K562 (cell line): ENCODE results near the gene DDX23. TPM values are rescaled to one million over a fixed set of nuclear protein-coding genes. Genes with fewer than 3 reads are reported as not detected.

Experiments
- ATAC-seq: fragments of 200-7000 bp; cut with Tn5 transposase; 3 replicates; pipeline ENCODE4 v1.9.1; 2020; ENCODE audit warnings: moderate library complexity
- BruUV-seq: library from RNA; stranded (reverse); fragments of 400-500 nt; replicated peaks from 2 replicates; lab custom pipeline; 2021; lab: Mats Ljungman, UMichigan
- CTCF ChIA-PET: fragments of 300-600 bp; formaldehyde crosslinking; extraction: SDS; loops from one replicate; lab custom pipeline; 2021; ENCODE audit warnings: low intra/inter-chr PET ratio; lab: Yijun Ruan, JAX
- POLR2A ChIA-PET: fragments of 300-600, 350-650 bp; sonication (Branson Sonifier 250); formaldehyde crosslinking; extraction: SDS; loops from one replicate; lab custom pipeline; 2021; ENCODE audit warnings: antibody characterized with exemption, inconsistent platforms; lab: Yijun Ruan, JAX
- DNase-seq, 4 experiments: peaks; one replicate each; pipeline versions ENCODE4 v3.0.0 to v3.0.0-alpha.2; 2011 to 2018; ENCODE audit warnings: low spot score in 3 of 4, mixed read lengths in 3 of 4; ENCODE audit errors: extremely low read depth in 1 of 4
- FAIRE-seq: peaks from 2 replicates; lab custom pipeline; 2011; peaks lifted over from hg19 to GRCh38; lab: Jason Lieb, UNC
- H2AFZ ChIP-seq: 2 replicates; pipeline ENCODE4 v1.6.0; 2011; ENCODE audit warnings: low read depth, low read length, control low read depth, inconsistent platforms
- H3K27ac ChIP-seq: fragments of 200-600 bp; 3 replicates; pipeline ENCODE4 v1.8.0; 2011; ENCODE audit warnings: low read depth, mild to moderate bottlenecking, control low read depth, inconsistent platforms, low read length, moderate library complexity, mixed read lengths; ENCODE audit errors: extremely low read depth
- H3K27me3 ChIP-seq, 2 experiments: fragments of 300-600 bp in 1 of 2; 2 replicates in 1 of 2; 3 replicates in 1 of 2; pipeline versions ENCODE4 v1.6.0 to v1.8.0; 2011; ENCODE audit warnings: inconsistent platforms in 2 of 2, low read length in 2 of 2, mild to moderate bottlenecking in 1 of 2, mixed read lengths in 1 of 2, moderate library complexity in 1 of 2; ENCODE audit not compliant: control insufficient read depth in 2 of 2, insufficient read depth in 2 of 2
- H3K36me3 ChIP-seq: fragments of 300-600 bp; 3 replicates; pipeline ENCODE4 v1.8.0; 2011; ENCODE audit warnings: mild to moderate bottlenecking, low read length, inconsistent platforms; ENCODE audit not compliant: control insufficient read depth, insufficient read depth
- H3K4me1 ChIP-seq, 2 experiments: fragments of 200-600 bp in 1 of 2; replicated peaks in 1 of 2; 2 replicates in 1 of 2; 3 replicates in 1 of 2; pipeline versions ENCODE4 v1.5.1 to v1.8.0; 2011; ENCODE audit warnings: inconsistent platforms in 2 of 2, low read length in 2 of 2, mild to moderate bottlenecking in 1 of 2, mixed read lengths in 1 of 2, moderate library complexity in 1 of 2; ENCODE audit not compliant: control insufficient read depth in 2 of 2, insufficient read depth in 2 of 2
- H3K4me2 ChIP-seq: 2 replicates; pipeline ENCODE4 v1.6.1; 2011; ENCODE audit warnings: low read length, control low read depth, inconsistent platforms, mixed read lengths; ENCODE audit not compliant: insufficient read depth
- H3K4me3 ChIP-seq: fragments of 200-600 bp; sonication (generic), shearing (Covaris generic); 2 replicates; pipeline ENCODE4 v1.5.1; 2016; ENCODE audit warnings: control low read depth, inconsistent platforms
- H3K79me2 ChIP-seq: fragments of 200-600 bp; 3 replicates; pipeline ENCODE4 v1.8.0; 2011; ENCODE audit warnings: low read length, inconsistent platforms; ENCODE audit not compliant: control insufficient read depth, insufficient read depth
- H3K9ac ChIP-seq, 2 experiments: 2 replicates each; pipeline versions ENCODE4 v1.6.0 to v1.6.1; 2011; ENCODE audit warnings: low read depth in 2 of 2, low read length in 2 of 2, control low read depth in 1 of 2, inconsistent platforms in 1 of 2, mild to moderate bottlenecking in 1 of 2, mixed read lengths in 1 of 2; ENCODE audit not compliant: insufficient read depth in 1 of 2
- H3K9me1 ChIP-seq: one replicate; pipeline ENCODE4 v1.6.0; 2011; ENCODE audit warnings: inconsistent platforms, mild to moderate bottlenecking, low read length, moderate library complexity; ENCODE audit not compliant: control insufficient read depth, insufficient read depth
- H3K9me3 ChIP-seq: replicated peaks from 2 replicates; pipeline ENCODE4 v1.5.1; 2011; ENCODE audit warnings: low read depth, low read length, inconsistent platforms; ENCODE audit not compliant: control insufficient read depth, insufficient read depth
- H4K20me1 ChIP-seq: replicated peaks from 2 replicates; pipeline ENCODE4 v1.6.1; 2011; ENCODE audit warnings: low read length, inconsistent platforms, mixed read lengths; ENCODE audit not compliant: control insufficient read depth, insufficient read depth
- ARHGAP35 ChIP-seq: fragments of 450-650 bp; IDR thresholded peaks from 2 replicates; pipeline ENCODE4 v1.6.1; 2018; ENCODE audit not compliant: partially characterized antibody
- HCFC1 ChIP-seq: IDR thresholded peaks from 2 replicates; pipeline ENCODE4 v1.6.1; 2012; ENCODE audit warnings: low read depth, low read length, improper control_type of control experiment
- HDGF ChIP-seq: fragments of 450-650 bp; IDR thresholded peaks from 2 replicates; pipeline ENCODE4 v1.6.1; 2016
- JUN ChIP-seq, 2 experiments: sonication (generic) in 1 of 2; formaldehyde crosslinking in 1 of 2; IDR thresholded peaks; 2 replicates each; pipeline versions ENCODE4 v1.6.1 to v1.8.0; 2012 to 2022; ENCODE audit warnings: borderline replicate concordance in 2 of 2, mild to moderate bottlenecking in 2 of 2, improper control_type of control experiment in 1 of 2, low read depth in 1 of 2, low read length in 1 of 2, missing genetic modification reagents in 1 of 2
- JUND ChIP-seq, 2 experiments: IDR thresholded peaks; 2 replicates in 1 of 2; 3 replicates in 1 of 2; pipeline ENCODE4 v1.6.1; 2011; ENCODE audit warnings: borderline replicate concordance in 2 of 2, low read depth in 2 of 2, low read length in 2 of 2, improper control_type of control experiment in 1 of 2, missing biosample characterization in 1 of 2, missing genetic modification characterization in 1 of 2, missing genetic modification reagents in 1 of 2
- LARP7 ChIP-seq: fragments of 450-650 bp; IDR thresholded peaks from 2 replicates; pipeline ENCODE4 v1.6.1; 2016
- MAZ ChIP-seq, 2 experiments: fragments of 450-650 bp in 1 of 2; sonication (generic) in 1 of 2; formaldehyde crosslinking; IDR thresholded peaks in 1 of 2; conservative IDR thresholded peaks in 1 of 2; 2 replicates each; pipeline versions ENCODE4 v1.4.0 to v1.5.0; 2020; ENCODE audit warnings: mild to moderate bottlenecking in 1 of 2, missing genetic modification reagents in 1 of 2
- MEIS2 ChIP-seq: fragments of 450-650 bp; IDR thresholded peaks from 2 replicates; pipeline ENCODE4 v1.6.1; 2014; ENCODE audit warnings: mild to moderate bottlenecking; ENCODE audit not compliant: partially characterized antibody
- PURB ChIP-seq: sonication (generic); formaldehyde crosslinking; IDR thresholded peaks from 2 replicates; pipeline ENCODE4 v1.9.0; 2021; ENCODE audit warnings: low read depth, mild to moderate bottlenecking, missing genetic modification reagents
- RBM39 ChIP-seq: fragments of 200-400 bp; formaldehyde crosslinking; optimal IDR thresholded peaks from 2 replicates; pipeline ENCODE3; 2018; ENCODE audit warnings: low read depth, low read length
- RCOR1 ChIP-seq, 2 experiments: IDR thresholded peaks; 2 replicates each; pipeline ENCODE4 v1.6.1; 2012; ENCODE audit warnings: low read depth in 2 of 2, low read length in 2 of 2, borderline replicate concordance in 1 of 2, improper control_type of control experiment in 1 of 2
- WGBS: fragments of 100-300 bp; shearing (Covaris generic); methylation state at CpG from one replicate; pipeline ENCODE4 v1.1.6; 2016; ENCODE audit warnings: low coverage, mixed read lengths; ENCODE audit not compliant: insufficient coverage; ENCODE audit errors: missing lambda C conversion rate; 5-methylcytosine and 5-hydroxymethylcytosine counted together
- in situ Hi-C: fragments of 300-500 bp; cut with MboI; formaldehyde crosslinking; loops from 4 replicates; pipeline ENCODE4 v1.15.0; 2018; ENCODE audit warnings: inconsistent platforms, mixed read lengths
- intact Hi-C: fragments of 100-400 bp; cut with micrococcal nuclease; formaldehyde crosslinking; loops from 2 replicates; pipeline ENCODE4 v1.14.2; 2022
- polyA plus RNA-seq, 8 experiments: library from polyadenylated mRNA; depleted of rRNA in 4 of 8; stranded (reverse) in 5 of 8; unstranded in 3 of 8; fragments of >200 nt; fragmentation: Nextera tagmentation in 2 of 8; fragmentation: Illumina TruSeq in 1 of 8; extraction: Ambion mirVana in 2 of 8; extraction: Trizol in 1 of 8; gene quantifications; 2 replicates each; pipeline versions ENCODE4 v1.2.1 to v1.2.3, GENCODE V29; 2011 to 2014; ENCODE audit warnings: inconsistent platforms in 1 of 8, missing spikeins in 1 of 8
- total RNA-seq, 7 experiments: library from RNA; depleted of rRNA in 6 of 7; stranded (reverse); fragments of >200 nt in 6 of 7; fragmentation: Illumina TruSeq in 2 of 7; extraction: Trizol in 2 of 7; gene quantifications; 2 replicates each; pipeline versions ENCODE4 v1.2.1 to v1.2.3, GENCODE V29; 2011 to 2021; ENCODE audit warnings: low replicate concordance in 1 of 7
- TF ChIP-seq, protein P1 (sequence below): sonication (generic); formaldehyde crosslinking; IDR thresholded peaks from 2 replicates; pipeline ENCODE4 v1.8.0; 2023; ENCODE audit warnings: mild to moderate bottlenecking, missing genetic modification reagents

The DDX23 gene
- total and polyA plus RNA-seq, 9 of the 15 experiments (the other 6 are each of a cell fraction or from before 2014, with no cell fraction given) = 32.4 to 138 (median 104) TPM

DNA sequence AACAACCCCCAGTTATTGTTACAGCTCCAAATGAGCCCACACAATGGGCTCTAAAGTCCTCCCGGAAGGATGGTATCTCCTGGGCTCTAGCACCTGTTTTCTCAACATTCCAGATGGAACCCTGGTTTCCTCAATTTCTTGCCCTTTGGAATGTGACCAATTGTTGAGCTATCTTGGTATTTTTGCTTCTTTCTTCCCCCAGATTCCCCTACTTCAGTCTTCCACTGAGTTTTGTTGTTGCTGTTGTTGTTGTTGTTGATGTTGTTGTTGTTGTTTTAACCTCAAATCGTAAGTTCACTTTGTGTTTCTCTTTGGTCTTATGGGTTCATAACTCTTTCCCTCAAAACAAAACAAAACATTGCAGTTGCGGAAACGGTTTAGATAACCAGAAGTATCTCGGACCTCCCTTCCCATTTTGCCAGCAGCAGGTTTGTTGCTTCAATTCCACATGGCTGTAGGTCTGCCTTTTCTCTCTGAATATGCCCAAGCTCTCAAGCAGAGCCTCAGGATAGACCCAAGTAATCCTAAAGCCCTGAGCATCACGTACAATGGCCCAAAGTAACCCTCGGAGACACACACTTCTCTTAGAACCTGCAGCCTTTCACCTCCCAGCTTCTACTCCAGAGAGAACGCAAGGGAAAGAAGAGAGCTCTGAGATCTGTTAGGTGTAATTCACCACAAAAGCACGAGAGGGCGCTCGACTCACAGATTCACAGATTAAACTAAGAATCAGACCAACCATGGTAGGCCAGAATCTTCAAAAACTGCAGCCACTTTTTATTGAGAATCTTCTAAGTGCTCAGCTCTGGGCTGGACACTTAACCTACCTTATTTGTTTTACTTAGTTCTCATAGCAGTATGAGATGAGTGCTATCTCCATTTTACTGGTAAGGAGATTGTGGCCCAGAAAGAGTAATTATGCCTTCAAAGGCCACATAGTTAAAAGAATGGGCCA is 1.0 kb upstream of the DDX23 start:
- in situ Hi-C loops = no loop called here
- under 1% methylated on average over 11 of the region's 11 CpGs for WGBS
- peak; percentile 29; the same call in 1 of the 2 replicates for TF ChIP-seq HCFC1
- no peak for TF ChIP-seq ARHGAP35
- peak; percentile 45; the same call in 1 of the 2 replicates for TF ChIP-seq JUND (IDR thresholded peaks at IDR 0.05; ENCODE audit: borderline replicate concordance, low read depth, low read length)
- no peak for TF ChIP-seq JUND (tag; IDR thresholded peaks at IDR 0.05; ENCODE audit: borderline replicate concordance, low read depth, low read length)
- TF ChIP-seq HDGF = peak; percentile 55; the same call in 1 of the 2 replicates
- TF ChIP-seq MEIS2 = no peak
- TF ChIP-seq LARP7 = 0 out of 2 replicates have a peak, but pooled peaks have one; percentile 26
- peak; percentile 20; the same call in 1 of the 2 replicates for TF ChIP-seq JUN (IDR thresholded peaks at IDR 0.05; ENCODE audit: borderline replicate concordance, low read depth, low read length)
- TF ChIP-seq JUN (CRISPR knock-in tag; IDR thresholded peaks at IDR 0.05; ENCODE audit: borderline replicate concordance) = no peak
- peak in 1 of 2 experiments; percentile 20; a peak in 1 of 4 replicates for TF ChIP-seq RCOR1 (IDR thresholded peaks at IDR 0.05; ENCODE audit: borderline replicate concordance in 1 of 2, low read depth in 2 of 2, low read length in 2 of 2)
- peak in 1 of 2 experiments; percentile 31; a peak in 2 of 4 replicates for TF ChIP-seq MAZ (CRISPR knock-in tag; conservative IDR thresholded peaks at IDR 0.05 in 1 of 2, IDR thresholded peaks at IDR 0.05 in 1 of 2)
- TF ChIP-seq PURB = no peak
- TF ChIP-seq RBM39 = no peak
- TF ChIP-seq, protein P1, sequence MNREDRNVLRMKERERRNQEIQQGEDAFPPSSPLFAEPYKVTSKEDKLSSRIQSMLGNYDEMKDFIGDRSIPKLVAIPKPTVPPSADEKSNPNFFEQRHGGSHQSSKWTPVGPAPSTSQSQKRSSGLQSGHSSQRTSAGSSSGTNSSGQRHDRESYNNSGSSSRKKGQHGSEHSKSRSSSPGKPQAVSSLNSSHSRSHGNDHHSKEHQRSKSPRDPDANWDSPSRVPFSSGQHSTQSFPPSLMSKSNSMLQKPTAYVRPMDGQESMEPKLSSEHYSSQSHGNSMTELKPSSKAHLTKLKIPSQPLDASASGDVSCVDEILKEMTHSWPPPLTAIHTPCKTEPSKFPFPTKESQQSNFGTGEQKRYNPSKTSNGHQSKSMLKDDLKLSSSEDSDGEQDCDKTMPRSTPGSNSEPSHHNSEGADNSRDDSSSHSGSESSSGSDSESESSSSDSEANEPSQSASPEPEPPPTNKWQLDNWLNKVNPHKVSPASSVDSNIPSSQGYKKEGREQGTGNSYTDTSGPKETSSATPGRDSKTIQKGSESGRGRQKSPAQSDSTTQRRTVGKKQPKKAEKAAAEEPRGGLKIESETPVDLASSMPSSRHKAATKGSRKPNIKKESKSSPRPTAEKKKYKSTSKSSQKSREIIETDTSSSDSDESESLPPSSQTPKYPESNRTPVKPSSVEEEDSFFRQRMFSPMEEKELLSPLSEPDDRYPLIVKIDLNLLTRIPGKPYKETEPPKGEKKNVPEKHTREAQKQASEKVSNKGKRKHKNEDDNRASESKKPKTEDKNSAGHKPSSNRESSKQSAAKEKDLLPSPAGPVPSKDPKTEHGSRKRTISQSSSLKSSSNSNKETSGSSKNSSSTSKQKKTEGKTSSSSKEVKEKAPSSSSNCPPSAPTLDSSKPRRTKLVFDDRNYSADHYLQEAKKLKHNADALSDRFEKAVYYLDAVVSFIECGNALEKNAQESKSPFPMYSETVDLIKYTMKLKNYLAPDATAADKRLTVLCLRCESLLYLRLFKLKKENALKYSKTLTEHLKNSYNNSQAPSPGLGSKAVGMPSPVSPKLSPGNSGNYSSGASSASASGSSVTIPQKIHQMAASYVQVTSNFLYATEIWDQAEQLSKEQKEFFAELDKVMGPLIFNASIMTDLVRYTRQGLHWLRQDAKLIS (CRISPR knock-in tag) = peak; percentile 68; the same call in 1 of the 2 replicates

More for the DNA sequence above, 1.0 kb upstream of the DDX23 start:
- BruUV-seq = no TSS peak
- H3K9me1 ChIP-seq = peaks cover 3% of the 10 kb centered on the region
- ATAC-seq (peak; percentile 68), FAIRE-seq (no peak), DNase-seq (peak; percentile 59 to 93 (median 71))
- H3K27ac ChIP-seq = peak overlapping the region; percentile 80
- CTCF ChIA-PET = interaction anchor here (0.6 to 3.4 kb wide), 8 partner anchors 35 to 483 kb away, joined by 3 to 47 read pairs (median 4); a partner anchor contains a TSS
- intact Hi-C loops = loop anchor here (1.0 to 2.0 kb wide), 4 partner anchors 37 to 142 kb away; no protein-coding TSS in a partner anchor
- peaks cover 6 to 12% of the 10 kb centered on the region in 2 experiments; a peak in 4 of 5 replicates for H3K4me1 ChIP-seq
- peak overlapping the region; percentile 84 to 88; a peak in 3 of 4 replicates for H3K9ac ChIP-seq
- H4K20me1 ChIP-seq = no peaks in the 10 kb centered on the region
- peak overlapping the region; percentile 89 for H3K4me3 ChIP-seq
- H3K9me3 ChIP-seq = no peaks in the 10 kb centered on the region
- peaks cover 24% of the 10 kb centered on the region for H3K36me3 ChIP-seq
- POLR2A ChIA-PET = interaction anchor here (0.5 to 5.2 kb wide), 18 partner anchors 9 to 104 kb away, joined by 3 to 25 read pairs (median 4); partner anchors contain the start of genes ARF3 and RND1
- peaks cover 46% of the 10 kb centered on the region for H3K79me2 ChIP-seq
- H3K4me2 ChIP-seq = peak overlapping the region; percentile 88
- 0 out of 5 replicates have a peak, but pooled peaks cover 0 to 4% of the 10 kb centered on the region in 2 experiments for H3K27me3 ChIP-seq
- peak overlapping the region; percentile 92 for H2AFZ ChIP-seq
